GM10266 (cell line): ENCODE results near the gene PRAMEF10.
"Not testable (repeated sequence)": the region's sequence is repeated elsewhere in the genome, so short reads cannot be mapped to it uniquely, and the experiment has no call there.

ENCODE experiments used
- DNase-seq: peaks from one replicate; pipeline ENCODE4 v3.0.0; 2012; ENCODE audit errors: extremely low spot score
- TF ChIP-seq, protein P1 (sequence below): IDR thresholded peaks from 2 replicates; pipeline ENCODE4 v1.5.1; 2012; ENCODE audit warnings: mild to moderate bottlenecking, low read depth; ENCODE audit not compliant: control insufficient read depth, insufficient read depth; ENCODE audit errors: missing control alignments

The PRAMEF10 gene, protein sequence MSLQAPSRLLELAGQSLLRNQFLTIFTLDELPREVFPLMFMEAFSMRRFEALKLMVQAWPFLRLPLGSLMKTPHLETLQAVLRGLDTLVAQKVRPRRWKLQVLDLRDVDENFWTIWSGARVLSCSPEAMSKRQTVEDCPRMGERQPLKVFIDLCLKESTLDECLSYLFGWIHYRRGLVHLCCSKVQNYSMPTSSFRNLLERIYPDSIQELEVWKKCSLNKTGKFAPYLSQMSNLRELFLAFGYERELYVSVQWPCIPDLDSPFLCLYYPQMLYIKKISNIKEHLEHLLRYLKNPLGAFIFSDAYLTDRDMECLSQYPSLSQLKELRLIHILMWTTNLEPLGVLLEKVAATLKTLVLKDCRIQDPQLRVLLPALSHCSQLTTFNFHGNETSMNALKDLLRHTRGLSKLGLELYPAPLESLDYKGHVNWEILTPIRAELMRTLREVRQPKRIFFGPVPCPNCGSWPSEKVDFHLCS

DNA sequence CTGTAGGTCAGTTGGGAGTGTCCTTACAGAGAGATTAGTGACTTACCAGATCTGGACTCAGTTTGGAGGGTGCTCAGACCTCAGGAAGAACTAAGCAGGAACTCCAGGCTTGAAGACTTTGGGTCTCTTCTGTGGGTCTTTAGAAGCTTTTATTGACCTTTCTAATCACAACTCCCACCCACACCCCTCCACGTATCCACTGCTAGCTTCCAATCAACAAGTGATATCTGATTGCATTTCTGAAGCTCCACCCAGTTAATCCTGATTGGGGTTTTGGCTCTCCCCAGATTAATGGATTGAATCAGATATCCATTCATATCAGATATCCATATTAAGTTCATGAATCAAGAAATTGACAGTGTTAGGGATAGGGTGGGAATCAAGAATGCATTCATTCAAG lies at the start of gene PRAMEF10:
TSS of gene PRAMEF10 (minus strand) at position 101 of the 400 bp plus-strand sequence. CDS start 2,423 bp downstream, outside the sequence.
- DNase-seq: not testable (repeated sequence)

DNA sequence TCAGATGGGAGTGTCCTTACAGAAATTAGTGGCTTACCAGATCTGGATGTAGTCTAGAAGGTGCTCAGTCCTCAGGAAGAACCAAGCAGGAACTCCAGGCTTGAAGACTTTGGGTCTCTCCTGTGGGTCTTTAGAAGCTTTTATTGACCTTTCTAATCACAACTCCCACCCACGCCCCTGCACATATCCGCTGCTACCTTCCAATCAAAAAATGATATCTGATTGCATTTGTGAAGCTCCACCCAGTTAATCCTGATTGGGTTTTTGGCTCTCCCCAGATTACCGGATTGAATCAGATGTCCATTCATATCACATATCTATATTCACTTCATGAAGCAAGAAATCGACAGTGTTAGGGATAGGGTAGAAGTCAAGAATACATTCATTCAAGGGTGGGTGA lies 49.4 kb upstream of the PRAMEF10 start, which contains the start of gene PRAMEF6:
TSS of gene PRAMEF6 (minus strand) at position 101 of the 400 bp plus-strand sequence. CDS start 5,062 bp downstream, outside the sequence.
- DNase-seq: not testable (repeated sequence)

DNA sequence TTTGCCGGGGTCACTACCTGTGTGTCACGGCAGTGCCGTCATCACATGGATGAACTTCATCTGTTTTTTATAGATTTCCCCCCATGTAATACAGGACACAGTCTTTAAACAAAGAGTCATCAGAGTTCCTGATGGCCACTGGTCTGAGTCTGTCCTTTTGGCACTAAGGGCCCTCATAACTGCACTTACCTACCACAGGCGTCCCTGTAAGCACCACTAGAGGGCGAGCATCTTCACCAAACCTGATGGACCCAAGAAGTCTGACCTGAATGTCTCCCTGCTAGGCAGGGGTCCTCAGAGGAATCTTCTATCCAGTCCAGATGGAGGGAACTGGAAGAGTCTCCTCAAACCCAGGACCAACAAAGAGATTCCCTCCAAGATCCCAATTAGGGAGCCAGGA lies 26.3 kb upstream of the PRAMEF10 start:
- not testable (repeated sequence) for DNase-seq

DNA sequence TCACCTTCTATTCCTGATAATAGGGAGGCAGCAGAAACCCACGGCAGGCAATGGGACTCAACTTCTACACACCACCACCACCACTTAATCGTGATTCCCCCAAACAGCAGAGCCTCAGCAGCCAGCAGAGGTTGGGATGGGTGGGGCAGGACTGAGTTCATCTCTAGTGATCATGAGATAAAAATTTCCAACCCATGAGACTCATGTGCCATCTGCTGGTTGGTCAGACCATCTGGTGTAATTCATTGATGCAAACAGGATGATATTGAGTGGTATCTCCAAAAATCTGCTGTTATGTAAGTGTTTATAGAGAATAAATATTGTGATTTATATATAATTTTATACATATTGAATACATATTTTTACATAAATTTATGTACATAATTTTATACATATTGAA lies 23.7 kb upstream of the PRAMEF10 start:
- DNase-seq: not testable (repeated sequence)

DNA sequence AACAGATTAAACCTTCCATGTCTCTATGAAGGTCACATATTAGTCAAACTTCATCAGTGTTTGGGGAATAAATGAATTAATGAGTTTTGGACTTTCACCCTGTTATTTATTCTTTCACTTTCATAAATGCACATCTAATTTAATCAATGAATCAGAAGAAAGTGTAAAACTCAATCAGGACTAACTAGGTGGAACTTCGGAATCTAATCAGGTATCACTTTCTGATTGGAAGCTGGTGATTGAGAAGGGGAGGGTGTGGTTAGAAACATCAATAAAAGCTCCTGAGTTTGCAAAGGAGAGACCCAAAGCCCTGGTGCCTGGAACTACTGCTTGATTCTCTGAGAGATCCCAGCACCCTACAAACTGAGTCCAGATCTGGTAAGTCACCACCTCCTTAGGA lies 18.2 kb upstream of the PRAMEF10 start, which contains the start of gene PRAMEF7:
TSS of gene PRAMEF7 (plus strand) at position 301 of the 400 bp plus-strand sequence. CDS start 1,083 bp downstream, outside the sequence.
- not testable (repeated sequence) for DNase-seq

DNA sequence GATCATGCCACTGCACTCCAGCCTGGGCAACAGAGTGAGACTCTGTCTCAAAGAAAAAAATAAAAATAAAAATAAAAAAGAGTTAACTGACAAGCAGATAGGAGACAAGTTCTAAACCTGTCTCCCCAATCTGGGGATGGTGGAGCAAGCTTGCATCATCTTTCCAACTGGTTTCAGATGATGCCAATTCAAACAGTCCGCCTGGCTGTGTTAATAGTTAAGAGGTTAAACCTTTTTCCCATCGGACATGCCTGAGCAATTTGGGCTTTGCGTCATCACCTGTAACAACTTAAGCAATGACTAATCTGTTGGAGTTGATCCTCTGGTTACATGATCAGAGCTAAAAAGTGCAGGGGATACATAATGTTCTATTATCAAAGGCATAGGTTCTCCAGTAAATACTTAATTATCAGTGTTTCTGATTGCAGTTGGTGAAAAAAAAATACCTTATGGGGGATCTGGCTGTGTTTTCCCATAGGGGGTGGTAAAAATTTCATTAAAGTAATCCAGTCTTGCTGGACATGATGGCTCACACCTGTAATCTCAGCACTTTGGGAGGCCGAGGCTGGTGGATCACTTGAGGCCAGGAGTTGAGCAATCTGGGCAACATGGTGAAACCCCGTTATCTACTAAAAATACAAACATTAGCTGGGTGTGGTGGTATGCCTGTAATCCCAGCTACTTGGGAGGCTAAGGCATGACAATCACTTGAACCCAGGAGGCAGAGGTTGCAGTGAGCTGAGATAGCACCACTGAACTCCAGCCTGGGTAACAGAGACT lies 5.9 kb upstream of the PRAMEF10 start:
- DNase-seq: not testable (repeated sequence)

DNA sequence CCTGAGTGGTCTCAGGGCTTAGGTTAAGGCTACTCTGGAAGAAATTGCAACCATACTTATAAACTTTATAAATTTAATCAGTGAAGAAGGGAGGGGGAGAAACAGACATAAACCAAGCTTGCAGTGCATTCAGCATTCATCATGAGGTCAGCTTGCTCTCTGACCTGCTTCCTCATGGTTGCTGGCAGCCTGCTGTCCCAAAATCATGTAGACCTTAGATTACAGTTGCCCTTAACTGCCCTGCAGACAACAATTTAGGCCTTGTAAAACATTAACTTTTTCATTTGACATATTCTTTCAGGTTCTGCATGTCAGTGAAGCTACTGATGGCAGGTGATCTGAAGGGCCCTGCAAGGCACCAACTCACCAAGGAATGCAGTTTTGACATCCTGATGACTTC lies 1.1 kb upstream of the PRAMEF10 start:
- not testable (repeated sequence) for DNase-seq

DNA sequence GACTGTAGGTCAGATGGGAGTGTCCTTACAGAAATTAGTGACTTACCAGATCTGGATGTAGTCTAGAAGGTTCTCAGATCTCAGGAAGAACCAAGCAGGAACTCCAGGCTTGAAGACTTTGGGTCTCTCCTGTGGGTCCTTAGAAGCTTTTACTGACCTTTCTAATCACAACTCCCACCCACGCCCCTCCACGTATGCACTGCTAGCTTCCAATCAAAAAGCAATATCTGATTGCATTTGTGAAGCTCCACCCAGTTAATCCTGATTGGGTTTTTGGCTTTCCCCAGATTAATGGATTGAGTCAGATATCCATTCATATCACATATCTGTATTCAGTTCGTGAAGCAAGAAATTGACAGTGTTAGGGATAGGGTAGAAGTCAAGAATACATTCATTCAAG lies 12.0 kb downstream of the PRAMEF10 start, which contains the start of gene PRAMEF4:
TSS of gene PRAMEF4 (minus strand) at position 101 of the 400 bp plus-strand sequence. CDS start 2,807 bp downstream, outside the sequence.
- DNase-seq: not testable (repeated sequence)

DNA sequence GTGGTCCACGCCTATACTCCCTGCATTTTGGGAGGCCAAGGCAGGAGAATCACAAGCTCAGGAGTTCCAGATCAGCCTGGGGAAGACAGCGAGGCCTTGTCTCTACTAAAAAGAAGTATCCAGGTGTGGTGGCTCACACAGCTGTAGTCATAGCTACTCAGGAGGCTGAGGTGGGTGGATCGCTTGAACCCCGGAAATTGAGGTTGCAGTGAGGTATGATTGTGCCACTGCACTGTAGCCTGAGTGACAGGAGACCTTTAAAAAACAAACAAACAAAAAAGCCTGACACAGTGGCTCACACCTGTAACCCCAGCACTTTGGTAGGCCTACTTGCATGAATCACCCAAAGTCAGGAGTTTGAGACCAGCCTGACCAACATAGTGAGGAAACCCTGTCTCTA lies 19.6 kb downstream of the PRAMEF10 start:
- DNase-seq: not testable (repeated sequence)

DNA sequence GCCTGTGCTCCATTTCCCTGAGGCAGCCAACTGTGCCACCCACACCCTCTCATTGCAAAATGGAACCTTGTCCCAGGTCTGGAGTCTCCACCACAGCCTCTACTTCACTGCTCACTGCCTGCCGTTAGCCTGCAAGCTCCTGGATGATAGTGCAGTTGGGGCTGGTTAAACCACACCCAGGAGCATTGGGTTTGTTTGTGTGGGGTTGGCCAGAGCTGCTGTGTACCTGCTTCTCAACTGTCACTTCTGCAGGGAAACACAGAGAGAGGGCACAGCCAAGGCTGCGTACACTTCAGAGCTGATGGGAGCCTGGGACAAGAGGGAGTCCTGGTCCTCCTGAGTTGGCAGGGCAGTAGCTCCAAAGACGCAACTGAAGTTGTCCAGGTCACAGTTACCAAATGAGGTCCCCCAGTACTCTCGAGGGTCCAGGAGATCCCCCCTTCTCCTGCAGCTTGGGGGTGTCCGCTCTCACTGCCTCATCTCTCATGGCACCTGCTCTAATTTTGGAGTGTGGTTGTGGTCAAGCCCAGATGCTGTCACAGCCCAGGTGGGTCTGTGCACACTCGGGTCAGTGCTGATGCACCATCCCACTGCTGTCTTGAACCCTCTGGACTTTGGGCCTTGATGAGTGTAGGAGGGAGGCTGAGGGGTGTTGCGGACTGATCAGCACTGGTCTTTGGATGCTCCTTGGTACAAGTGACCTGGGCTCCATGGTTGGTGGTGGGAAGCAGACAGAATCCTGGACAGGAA lies 34.8 kb downstream of the PRAMEF10 start:
- DNase-seq: not testable (repeated sequence)

DNA sequence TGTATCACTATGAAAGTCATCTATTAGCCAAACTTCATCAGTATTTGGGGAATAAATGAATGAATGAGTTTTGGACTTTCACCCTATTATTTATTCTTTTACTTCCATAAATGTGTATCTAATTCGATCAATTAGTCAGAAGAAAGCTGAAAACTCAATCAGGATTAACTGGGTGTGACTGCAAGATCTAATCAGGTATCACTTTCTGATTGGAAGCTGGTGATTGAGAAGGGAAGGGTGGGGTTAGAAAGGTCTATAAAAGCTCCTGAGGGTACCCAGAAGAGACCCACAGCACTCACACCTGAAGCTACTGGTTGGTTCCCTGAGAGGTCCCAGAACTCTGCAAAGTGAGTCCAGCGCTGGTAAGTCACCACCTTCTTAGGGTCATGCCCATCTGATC lies 41.3 kb downstream of the PRAMEF10 start, which contains the start of gene PRAMEF2:
TSS of gene PRAMEF2 (plus strand) at position 301 of the 400 bp plus-strand sequence. CDS start 1,924 bp downstream, outside the sequence.
- DNase-seq: not testable (repeated sequence)

DNA sequence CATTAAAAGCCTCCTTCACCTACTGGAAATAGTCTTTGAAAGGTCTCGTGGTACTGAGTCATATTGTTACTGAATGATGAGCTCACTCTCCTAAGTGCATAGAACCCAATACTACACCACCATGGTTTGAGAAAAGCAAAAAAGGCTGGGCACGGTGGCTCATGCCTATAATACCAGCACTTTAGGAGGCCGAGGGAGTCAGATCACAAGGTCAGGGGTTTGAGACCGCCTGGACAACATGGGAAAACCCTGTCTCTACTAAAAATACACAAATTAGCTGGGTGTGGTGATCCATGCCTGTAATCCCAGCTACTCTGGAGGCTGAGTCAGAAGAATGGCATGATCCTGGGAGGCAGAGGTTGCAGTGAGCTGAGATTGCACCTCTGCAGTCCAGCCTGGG lies 46.3 kb downstream of the PRAMEF10 start:
- TF ChIP-seq, protein P1, sequence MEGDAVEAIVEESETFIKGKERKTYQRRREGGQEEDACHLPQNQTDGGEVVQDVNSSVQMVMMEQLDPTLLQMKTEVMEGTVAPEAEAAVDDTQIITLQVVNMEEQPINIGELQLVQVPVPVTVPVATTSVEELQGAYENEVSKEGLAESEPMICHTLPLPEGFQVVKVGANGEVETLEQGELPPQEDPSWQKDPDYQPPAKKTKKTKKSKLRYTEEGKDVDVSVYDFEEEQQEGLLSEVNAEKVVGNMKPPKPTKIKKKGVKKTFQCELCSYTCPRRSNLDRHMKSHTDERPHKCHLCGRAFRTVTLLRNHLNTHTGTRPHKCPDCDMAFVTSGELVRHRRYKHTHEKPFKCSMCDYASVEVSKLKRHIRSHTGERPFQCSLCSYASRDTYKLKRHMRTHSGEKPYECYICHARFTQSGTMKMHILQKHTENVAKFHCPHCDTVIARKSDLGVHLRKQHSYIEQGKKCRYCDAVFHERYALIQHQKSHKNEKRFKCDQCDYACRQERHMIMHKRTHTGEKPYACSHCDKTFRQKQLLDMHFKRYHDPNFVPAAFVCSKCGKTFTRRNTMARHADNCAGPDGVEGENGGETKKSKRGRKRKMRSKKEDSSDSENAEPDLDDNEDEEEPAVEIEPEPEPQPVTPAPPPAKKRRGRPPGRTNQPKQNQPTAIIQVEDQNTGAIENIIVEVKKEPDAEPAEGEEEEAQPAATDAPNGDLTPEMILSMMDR: no peak
- no peak for DNase-seq

DNA sequence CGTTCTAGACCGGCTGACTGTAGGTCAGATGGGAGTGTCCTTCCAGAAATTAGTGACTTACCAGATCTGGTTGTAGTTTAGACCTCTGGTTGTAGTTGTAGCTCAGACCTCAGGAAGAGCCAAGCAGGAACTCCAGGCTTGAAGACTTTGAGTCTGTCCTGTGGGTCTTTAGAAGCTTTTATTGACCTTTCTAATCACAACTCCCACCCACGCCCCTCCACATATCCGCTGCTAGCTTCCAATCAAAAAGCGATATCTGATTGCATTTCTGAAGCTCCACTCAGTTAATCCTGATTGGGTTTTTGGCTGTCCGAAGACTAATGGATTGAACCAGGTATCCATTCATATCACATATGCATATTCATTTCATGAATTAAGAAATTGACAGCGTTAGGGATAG lies 49.5 kb downstream of the PRAMEF10 start, which contains the start of gene HNRNPCL1:
TSS of gene HNRNPCL1 (minus strand) at position 101 of the 400 bp plus-strand sequence. CDS start 431 bp downstream, outside the sequence.
- DNase-seq: not testable (repeated sequence)
